ENCODE measurements around the gene GTPBP1.

Gene GTPBP1

DNA sequence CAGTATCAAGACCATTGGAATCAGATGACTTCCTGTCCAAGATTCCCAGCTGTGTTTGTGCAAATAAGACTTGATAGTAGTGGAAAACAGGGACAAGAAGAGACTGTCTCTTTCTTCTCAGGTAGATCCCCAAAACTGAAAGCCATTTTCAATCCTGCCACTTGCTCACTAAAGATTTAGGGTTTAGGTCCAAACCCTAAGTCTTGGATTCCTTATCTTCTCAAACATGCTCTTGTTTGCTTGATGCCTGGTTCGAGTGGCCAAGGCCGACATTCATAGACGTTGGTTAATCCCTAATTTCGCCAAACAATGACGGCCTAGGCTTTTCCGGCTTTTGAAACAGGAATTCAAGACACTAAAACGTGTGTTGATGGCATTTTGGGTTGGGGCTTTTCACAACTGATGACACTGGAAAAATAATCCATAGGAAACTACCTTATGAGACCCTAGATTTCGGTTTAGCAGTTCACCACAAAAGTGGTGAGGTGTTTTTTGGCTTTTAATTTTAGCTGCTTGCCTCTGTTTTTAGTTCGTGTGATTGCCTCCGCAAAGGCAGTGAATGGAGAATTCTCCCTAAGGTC is 1.0 kb upstream of the GTPBP1 start:
- FAIRE-seq = no peak

DNA sequence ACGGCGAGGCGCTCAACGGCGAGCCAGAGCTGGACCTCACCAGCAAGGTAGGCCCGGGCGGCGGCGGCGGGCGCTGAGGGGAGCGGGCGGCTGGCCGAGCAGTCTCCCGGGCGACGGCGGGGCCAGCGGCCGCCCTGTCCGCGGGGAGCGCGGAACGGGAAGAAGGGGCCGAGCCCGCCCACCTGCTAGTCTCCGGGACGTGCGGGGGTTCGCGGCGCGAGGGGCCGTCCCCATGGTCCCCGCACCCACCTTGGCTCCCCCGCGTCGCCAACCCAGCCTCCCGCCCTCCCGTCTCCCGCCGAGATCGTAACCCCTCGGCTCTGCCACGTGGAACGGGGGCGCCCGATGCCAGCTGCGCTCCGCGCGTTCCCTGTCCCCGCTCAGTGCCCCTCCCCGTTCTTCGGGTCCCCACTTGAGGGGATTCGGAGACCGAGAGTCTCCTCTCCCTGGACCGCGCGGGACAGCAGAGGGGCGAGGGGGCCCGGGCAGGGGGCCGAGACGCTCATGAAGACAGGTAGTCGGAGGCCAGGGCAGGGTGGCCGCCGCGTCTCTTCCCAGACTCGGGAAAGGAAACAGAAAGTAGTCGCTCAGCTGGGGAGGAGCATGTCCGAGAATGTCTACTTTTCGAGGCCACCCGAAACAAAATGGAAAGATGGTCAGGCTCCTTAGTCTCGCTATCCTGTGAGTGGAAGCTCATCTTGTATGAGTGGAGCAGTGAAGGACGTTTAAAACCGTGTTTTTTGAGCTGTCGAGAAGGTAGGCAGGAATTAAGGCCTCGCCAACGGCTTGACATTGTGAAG is 557 bp downstream of the GTPBP1 start:
- no peak for FAIRE-seq

DNA sequence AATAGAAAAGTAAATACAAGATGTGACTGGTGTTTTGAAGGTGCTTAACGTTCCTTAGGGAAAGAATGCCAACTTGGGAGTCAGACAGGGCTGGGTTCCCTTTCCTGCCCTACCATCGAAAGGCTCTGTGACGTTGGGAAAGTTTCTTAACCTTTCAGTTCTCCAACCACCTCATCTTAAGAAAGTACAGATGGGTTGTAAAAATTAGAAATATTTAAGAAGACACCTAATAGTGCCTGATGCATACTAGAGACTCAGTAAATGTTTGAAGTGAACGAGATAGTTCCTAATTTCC is 1.1 kb downstream of the GTPBP1 start:
- FAIRE-seq = no peak

DNA sequence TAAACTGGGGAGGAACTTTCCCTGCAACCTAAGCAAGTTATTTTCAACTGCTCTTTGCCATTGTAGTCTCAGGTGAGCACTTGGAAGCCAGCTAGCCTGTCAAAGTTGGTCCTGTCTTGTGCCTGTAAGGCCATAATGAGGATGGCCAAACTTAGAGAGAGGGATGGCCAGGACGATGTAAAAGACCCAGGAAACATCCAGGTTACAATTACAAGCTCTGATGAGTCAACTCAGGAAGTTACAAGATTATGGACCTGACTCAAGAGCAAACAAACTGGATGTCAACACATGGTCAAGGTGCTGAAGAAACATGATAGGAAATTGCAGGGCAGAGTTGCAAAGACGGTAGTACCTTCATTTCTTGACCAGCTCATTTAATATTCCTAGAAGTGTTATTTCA is 1.6 kb downstream of the GTPBP1 start:
- FAIRE-seq = no peak

DNA sequence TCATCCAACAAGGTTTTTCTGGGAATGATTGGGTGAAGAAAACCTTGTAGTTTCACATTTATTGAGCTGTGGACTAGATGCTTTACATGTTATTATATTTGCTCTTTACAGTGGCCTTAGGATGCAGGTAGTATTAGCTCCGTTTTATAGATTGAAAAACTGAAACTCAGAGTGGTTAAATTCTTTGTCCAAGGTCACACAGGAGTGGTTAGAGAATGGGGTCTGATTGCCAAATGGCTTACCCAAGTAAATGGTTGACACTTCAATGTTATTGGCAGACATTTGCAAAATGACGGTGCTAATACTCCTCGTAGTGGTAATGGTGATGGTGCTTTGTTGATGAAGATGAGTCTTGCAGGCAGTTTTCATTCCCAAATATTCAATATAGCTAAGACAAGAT is 2.2 kb downstream of the GTPBP1 start:
- FAIRE-seq = no peak

DNA sequence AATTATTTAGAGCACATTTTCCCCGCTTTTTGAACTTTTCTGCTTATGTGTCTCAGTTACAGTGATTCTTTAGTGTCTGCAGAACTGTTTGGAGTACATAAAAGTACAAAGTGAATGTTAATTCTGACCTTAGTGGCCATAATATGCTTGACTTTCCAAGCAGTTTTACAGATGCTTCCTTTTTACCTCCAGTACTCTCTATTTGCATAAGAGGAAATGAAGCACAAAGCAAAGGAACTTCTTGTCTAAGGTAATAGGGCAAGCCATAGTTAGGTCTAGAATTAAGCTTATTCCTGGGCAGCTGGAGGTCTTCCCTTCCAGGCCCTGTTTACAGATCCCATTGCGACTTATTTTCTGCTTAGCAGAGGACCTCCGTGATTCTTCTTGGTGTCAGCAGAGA is 3.6 kb downstream of the GTPBP1 start:
- FAIRE-seq = no peak

DNA sequence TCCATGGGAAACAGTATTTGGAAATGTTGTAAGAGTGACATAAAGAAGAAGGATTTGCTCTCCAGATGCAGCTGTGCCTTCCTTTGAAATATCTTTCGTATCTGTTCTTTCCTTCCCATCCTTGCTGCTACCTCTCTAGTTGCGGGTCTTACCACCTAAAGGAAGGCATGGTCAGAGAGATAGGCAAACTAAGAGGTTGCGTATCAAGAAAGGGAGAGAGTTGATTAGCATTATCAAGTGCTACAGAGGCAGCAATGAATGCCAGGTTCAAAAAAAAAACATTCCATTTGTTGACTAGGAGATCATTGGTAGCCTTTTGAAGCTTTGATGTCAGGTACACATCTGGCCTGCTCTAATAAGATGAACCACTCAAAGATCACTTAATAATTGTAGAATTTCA is 4.6 kb downstream of the GTPBP1 start:
- no peak for FAIRE-seq

DNA sequence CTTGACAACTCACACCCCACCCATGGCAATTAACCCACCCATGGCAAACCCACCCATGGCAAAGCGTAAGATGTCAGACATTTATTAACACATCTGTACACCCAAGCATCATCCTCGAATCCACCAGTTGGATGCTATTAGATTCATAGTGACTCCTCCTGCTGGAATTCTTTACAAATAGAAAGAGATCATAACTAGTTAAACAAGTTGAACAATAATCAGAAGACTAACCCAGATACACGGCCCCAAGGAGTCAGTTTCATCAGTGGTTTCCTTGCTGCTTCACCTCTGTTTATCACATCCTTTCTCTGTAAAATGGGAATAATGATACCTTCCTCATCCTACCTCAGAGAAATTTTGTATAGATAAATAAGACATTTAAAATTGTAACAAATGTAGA is 5.1 kb downstream of the GTPBP1 start:
- no peak for FAIRE-seq

DNA sequence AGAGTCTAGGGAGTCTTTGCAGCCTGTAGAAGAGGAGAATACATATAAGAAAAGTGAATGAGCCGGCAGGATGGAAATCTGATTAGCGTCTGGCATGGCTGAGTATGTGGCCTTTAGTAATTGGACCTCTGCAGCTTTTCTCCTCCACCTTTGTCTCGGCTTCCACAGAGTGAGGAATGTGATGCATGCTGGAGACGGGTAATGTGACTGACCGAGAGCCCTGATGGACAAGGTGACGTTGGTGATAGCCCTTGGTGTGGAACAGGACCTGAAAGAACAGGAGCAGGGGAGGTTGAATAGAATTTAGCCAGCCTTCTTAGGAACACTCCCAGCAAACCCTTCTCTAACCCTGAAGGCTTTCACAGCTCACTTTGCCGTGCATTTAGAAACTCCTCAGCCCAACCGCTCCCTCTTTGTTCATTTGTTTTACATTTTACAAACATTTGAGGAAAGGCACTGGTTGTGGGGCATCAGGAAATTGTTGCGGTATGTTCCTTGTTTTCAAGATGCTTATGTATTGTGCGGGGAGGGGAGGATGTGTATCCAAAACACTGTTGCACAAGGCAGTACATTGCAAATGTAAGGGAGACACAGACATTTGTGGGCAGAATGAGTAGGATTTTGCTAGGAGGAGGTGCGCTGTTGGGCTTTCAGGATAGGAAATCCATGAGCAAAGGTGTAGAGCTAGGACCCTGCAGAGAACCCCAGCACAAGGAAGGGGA is 6.9 kb downstream of the GTPBP1 start:
- FAIRE-seq = no peak

DNA sequence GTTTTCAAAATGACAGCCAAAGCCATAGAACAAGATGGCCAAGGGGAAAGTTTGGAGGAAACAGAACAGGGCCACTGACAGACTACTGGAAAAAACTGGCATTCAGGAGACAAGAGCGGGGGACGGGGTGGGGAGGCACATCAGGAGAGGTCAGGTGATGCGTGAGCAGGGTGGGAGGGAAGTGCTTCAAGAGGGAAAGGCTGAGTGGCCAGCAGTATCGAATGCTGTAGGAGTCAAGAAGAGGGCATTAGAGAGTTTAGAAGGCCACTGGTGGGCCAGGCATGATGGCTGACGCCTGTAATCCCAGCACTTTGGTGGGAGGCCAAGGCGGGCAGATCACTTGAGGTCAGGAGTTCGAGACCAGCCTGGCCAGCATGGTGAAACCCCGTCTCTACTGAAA is 8.2 kb downstream of the GTPBP1 start:
- FAIRE-seq = no peak

DNA sequence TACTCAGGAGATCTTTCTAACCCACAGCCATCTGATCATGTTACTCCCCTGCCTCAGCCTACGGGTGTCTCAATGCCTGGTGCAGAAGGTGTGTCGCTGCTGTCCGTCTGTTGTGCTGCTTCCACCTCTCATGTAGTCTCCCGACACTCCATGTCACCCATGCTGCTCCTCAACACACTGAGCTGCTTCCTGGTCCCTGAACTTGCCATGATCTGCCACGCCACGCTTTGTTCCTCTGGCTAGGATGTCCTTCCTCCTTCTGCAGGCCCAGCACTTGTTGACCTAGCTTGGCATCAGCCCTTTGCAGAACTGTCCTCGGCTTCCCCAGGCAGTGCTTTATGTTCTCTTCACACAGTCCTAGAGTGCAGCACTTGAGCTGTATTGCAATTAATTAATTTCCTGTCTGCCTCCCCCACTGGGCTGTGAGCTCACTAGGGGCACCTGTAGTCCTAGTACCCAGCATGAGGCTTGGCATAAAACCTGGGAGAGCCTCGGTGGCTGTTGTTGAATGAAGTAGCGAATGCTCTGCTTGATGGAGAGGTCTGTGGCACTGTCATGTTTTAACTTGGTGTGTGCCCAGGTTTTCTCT is 9.5 kb downstream of the GTPBP1 start:
- FAIRE-seq = no peak

DNA sequence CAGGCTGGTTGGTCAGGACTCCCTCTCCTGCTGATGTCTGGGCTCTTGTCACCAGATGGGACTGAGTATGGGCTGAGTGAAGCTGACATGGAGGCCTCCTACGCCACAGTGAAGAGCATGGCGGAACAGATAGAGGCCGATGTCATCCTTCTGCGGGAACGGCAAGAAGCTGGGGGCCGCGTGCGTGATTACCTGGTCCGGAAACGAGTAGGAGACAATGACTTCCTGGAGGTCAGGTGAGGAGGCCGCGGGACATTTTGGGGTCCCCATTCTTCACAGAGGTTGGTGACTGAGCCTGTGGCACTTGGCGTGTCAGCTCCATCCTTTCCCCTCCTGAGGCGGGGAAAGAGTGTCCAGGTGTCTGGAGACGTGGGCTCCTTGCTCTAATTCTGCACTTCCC is 10.1 kb downstream of the GTPBP1 start:
- FAIRE-seq = no peak

DNA sequence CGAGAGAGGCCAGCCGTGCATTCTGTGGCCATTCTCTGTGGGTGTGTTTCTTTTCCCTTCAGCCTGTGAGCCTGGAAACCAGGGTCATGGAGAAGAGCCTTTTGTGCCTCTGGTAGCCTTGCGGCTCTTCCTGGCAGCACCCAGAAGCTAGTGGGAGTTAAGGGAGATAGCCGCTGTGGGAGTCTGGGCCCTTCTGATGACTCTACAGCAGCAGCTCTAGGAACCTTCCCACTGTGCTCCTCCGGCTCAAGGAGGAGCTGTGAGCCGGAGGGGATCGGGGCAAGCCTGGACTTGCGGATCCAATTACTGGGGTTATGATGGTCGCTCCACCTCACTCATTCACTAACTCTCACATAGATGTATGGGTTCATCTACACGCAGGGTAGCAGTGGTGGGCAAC is 10.5 kb downstream of the GTPBP1 start:
- no peak for FAIRE-seq

DNA sequence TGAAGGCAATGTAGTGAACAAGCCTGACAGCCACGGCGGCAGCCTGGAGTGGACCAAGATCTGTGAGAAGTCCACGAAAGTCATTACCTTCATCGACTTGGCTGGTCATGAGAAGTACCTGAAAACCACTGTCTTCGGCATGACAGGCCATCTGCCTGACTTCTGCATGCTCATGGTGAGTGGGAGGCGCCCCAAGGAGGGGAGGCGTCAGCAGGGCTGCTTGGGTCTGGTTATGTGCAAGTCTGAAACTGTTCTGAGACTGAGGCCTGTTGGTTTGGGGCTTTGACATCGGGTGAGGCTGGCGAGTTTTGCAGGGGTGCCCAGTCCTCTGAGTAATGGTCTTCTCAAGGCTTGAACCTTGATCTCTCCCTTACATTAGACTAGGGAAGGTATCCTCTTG is 11.1 kb downstream of the GTPBP1 start:
- no peak for FAIRE-seq

DNA sequence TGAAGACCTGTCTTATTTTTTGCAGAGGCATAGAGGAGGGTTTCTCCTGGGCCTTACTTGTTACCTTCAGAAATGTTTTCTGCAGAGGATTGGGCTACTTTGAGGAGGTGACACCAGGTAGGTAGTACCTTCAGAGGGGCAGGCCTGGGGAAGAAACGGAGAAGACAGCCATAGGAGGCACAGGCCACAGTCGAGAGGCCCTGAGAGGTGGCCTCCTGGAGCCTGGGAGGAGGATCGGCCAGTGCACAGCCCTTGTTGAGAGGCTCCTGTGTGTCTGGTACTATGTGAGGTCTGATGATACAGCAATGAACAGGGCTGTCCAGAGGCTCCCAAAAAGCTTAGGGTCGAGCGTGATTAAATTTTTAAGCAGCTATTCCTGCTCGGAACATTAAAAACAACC is 11.5 kb downstream of the GTPBP1 start:
- FAIRE-seq = no peak

DNA sequence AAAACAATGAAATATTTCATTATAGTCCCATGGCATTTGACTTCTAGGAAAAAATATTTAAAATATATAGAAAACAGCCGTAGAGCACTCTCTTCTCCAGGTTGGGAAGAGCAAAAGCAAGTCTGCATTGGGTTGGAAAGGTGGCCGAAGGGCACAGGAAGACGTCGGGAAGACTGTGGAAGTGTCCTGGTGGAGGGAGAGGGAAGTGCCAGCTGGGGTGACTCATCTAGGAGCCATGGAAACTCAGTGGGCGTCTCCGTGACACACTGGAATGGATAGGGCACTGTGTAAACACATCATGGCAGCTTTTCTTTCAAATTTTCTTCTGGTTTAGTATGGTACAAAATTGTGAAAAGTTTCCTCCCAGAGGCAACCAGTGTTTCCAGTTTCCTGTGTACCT is 12.7 kb downstream of the GTPBP1 start:
- no peak for FAIRE-seq

DNA sequence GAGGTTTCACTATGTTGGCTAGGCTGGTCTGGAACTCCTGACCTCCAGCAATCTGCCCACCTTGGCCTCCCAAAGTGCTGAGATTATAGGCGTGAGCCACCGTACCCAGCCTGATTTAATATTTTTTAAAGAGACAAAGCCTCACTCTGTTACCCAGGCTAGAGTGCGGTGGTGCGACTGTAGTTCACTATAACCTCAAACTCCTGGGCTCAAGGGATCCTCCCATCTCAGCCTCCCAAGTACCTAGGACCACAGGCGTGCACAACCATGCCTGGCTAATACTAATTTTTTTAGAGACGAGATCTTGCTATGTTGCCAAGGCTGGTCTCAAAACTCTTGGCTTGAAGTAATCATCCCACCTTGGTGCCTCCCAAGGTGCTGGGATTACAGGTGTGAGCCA is 13.5 kb downstream of the GTPBP1 start:
- no peak for FAIRE-seq

DNA sequence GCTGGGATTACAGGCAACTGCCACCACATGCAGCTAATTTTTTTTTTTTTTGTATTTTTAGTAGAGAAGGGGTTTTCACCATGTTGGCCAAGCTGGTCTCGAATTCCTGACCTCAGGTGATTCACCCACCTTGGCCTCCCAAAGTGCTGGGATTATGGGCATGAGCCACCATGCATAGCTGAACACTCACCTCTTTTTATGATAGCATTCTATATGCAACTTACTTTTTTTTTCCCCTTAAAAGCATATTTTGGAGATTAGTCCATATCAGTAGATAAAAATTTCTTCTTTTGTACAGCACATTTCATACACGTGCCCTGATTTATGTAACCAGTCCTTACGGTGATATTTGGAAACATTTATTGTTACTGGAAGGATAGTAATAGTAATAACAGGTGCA is 14.6 kb downstream of the GTPBP1 start:
- FAIRE-seq = no peak

DNA sequence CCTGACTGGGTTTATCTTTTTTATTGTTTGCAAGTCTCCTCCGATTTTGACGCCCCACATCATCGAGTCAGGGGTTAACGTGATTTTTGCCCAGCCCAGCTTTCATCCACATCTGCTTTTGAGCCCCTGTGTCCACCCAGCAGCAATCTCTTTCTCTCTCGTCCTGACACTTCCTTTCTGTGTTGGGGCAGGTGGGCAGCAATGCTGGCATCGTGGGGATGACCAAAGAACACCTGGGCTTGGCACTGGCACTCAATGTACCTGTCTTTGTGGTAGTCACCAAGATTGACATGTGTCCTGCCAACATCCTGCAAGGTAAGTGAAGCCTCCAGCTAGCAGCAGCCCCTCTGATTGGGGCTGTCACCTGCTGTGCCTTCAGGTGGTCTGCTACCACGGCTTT is 15.8 kb downstream of the GTPBP1 start:
- no peak for FAIRE-seq

DNA sequence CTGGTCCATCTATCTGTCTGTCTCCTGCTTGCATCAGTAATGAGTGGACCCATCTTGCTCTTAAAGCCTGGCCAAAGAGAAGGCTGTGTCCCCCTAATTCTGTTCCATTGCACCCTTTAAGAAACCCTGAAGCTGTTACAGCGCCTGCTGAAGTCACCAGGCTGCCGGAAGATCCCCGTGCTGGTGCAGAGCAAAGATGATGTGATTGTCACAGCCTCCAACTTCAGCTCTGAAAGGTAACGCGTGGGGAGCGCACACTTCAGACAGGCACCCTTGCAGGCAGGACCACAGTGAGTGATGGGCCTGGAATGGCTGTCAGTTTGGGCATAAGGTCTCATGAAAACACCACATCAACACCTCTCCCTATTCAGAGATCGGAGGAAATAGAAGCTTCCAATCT is 18.4 kb downstream of the GTPBP1 start:
- FAIRE-seq = no peak

DNA sequence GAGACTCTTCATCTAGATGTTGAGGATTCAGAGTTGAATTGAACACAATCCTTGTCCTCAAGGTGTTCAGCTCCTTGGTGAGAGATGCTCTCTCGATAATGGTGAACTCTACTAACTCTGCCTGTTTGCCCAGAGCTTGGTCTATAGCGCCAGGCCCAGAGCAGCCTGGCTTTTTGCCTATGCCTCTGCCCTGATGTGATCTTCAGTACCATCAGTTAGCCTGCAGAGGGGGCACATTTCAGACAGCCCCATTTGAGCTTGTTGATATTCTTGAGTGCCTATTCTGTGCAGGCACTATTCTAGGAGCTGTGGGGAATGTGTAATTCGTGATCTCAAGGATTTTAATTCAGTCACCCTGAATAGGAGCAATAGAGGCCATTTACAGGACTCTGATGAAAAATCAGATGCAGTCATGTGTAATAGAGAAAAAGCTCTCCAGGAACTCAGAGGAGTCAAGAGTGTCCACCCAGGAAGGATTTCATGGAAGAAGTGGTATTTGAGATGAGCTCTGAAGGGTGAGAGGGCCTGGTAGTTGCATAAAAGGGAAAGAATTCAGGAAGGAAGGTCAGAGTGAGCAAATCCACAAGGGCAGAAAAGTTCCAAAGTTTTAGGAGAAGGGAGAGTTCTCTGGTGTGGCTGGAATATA is 19.3 kb downstream of the GTPBP1 start:
- peak; percentile 68 for FAIRE-seq

DNA sequence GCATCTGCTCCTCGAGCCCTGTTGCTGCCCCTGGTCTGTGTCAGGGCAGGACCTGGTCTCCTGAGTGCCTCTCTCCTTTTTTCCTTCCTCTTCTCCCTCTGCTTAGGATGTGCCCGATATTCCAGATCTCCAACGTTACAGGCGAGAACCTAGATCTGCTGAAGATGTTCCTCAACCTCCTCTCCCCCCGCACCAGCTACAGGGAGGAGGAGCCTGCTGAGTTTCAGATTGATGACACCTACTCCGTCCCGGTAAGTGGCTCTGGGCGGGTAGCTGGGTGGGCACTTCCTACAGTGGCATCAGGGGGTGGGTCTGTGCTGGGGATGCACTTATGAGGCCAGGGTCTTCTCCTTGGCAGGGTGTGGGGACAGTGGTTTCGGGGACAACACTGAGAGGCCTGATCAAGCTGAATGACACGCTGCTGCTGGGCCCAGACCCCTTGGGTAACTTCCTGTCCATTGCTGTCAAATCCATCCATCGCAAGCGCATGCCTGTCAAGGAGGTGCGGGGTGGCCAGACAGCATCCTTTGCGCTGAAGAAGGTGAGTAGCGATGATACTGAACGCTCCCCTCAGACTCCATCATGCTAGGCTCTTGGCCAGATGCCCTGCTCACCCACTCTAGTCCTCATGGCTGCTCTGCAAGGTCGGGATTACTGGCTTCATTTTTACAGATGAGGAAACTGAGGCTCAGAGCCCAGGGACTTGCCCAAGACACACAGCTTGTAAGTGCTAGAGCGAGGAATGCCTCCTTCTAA is 20.3 kb downstream of the GTPBP1 start:
- no peak for FAIRE-seq

DNA sequence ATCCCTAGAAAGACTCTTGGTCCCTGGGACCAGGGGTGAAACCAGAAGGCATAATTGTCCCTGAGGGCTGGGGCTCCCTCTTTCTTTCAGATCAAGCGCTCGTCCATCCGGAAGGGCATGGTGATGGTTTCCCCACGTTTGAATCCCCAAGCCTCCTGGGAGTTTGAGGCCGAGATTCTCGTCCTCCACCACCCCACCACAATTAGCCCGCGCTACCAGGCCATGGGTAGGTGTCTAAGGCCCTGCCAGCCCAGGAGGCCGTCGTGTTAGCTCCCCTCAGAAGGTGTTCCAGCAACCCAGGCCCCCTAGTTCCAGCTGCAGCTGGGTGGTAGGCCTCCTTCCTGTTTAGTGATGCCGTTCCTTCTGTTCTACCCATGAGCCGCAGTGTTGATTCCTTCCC is 21.4 kb downstream of the GTPBP1 start:
- no peak for FAIRE-seq
